NCI-H748 (cell line): Measurements from ENCODE around the gene DLEC1.

Experiments
- DNase-seq: peaks from one replicate; lab custom pipeline; 2025; ENCODE audit not compliant: unreplicated experiment; lab: John Stamatoyannopoulos, UW

Gene DLEC1

GRCh38 chr3:38105525-38105924 is 66.5 kb downstream of the DLEC1 start:
- DNase-seq, result no peak

DNA sequence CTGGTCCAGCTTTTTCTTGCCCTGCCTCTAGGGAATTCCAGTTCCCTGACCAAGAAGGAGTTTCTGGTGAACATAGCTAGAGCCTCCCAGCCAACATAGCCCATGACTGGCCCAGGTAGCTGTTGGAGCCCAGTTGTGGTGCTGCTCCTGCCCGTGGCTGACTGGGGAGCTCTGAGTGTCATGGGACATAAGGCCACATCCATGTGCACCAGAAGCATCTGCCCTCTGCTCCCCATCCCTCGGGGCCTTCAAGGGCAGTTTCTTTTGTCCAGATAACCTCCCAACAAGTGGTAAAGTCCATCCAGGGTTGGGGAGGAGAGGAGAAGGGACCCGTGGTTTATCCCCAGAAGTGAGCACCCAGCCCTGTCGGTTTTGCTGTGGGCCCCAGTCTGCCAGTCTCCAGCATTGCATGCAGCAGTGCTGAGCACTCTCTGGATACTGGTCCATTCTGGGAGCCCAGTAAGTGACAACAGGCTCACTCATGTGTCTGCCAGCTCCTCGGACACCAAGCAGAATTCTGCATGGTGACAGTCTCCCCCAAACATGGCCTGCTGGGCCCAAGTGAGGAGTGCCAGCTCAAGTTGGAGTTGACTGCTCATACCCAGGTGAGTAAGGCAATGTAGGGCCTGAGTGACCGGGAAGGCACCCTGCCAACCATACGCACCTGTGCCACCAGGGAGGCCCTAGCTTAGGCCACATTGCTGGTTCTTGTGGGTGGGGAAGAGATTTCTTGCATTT is 69.1 kb downstream of the DLEC1 start:
- no peak for DNase-seq

DNA sequence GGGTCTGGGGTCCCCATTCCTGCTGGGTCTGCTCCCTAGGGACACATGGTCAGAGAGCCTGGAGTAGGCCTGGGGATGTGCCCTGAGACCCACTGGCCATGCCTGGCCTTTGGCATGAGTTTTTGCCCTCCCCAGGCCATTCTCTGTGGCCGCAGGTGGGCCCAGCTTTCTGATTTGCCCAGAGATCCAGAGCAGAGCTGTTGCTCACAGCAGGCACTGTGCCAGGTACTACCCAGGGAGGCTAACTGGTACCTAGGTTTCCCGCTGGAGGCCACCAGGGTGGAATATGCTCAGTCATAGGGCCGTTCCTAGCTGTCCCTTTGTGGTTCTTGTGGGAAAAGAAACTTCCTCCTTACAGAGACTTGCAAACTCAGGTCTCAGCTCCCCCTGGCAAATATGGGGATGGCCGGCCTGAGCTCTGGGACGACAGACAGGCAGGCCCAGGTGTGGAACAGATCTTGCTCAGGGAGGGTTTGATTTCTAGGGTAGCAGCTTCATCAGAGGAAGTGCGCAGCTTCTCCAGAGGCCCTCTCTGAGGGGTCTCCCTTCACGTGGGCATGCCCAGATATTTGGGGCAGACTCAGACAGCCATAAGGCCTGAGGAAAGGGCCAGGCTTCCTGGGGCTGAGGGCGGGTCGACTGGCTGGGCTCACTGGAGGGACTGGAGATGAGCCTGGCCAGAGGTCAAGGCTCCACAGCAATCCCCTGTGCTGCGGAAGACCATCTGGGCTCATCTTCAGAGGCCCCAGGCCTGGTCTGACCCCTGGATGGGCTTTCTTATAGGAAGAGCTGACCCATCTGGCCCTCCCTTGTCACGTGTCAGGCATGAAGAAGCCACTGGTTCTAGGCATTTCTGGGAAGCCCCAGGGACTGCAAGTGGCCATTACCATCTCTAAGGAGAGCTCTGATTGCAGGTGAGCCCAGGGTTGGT is 69.9 kb downstream of the DLEC1 start:
- DNase-seq, result no peak

GRCh38 chr3:38109580-38110313 is 70.7 kb downstream of the DLEC1 start:
- DNase-seq, result no peak

- DNase-seq, result no peak
Observed at GRCh38 chr3:38110314-38111050, 71.5 kb downstream of the DLEC1 start.

- no peak for DNase-seq
Observed at GRCh38 chr3:38111201-38111600, 72.2 kb downstream of the DLEC1 start.

GRCh38 chr3:38111696-38112377 is 72.8 kb downstream of the DLEC1 start:
- DNase-seq, result no peak

- DNase-seq, result no peak
Observed at GRCh38 chr3:38112378-38112761, 73.4 kb downstream of the DLEC1 start.

GRCh38 chr3:38114052-38114874 is 75.3 kb downstream of the DLEC1 start:
- DNase-seq, result no peak

DNA sequence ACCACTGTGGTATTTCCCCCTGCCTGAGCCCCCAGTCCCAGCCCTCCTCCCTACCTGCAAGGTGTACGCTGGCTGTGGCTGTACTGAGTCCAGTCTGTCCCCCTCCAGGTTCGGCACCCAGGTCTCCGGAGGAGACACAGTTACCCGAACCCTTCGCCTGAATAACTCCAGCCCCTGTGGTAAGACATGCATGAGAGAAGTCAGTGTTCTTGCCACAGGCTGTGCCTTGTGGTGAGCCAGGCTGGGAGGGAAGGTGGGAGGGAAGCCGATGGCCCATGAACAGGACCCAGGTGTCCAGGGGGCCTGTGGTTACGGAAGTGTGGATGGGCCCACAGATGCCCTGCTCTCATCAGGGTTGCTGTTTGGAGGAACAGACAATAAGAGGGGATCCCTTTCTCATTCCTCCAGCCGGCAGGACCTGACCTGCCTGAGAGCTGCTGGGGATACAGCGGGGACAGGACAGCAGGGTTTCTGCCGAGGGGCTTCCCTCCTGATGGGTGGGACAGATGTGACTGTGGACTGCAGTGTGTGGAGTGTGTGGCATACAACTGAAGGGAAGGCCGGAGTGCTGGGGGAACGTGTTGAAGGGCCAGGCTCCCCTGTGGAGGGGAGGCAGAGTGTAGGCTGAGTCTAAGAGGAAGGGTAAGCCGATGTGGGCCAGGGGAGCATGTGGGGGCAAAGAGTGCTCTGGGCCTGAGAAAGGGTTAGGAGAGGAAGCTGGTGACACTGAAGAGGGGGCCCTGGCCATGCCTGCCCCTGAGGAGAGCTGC is 76.1 kb downstream of the DLEC1 start:
- DNase-seq, result no peak

- DNase-seq, result no peak
Observed at GRCh38 chr3:38115645-38116427, 76.8 kb downstream of the DLEC1 start.

DNA sequence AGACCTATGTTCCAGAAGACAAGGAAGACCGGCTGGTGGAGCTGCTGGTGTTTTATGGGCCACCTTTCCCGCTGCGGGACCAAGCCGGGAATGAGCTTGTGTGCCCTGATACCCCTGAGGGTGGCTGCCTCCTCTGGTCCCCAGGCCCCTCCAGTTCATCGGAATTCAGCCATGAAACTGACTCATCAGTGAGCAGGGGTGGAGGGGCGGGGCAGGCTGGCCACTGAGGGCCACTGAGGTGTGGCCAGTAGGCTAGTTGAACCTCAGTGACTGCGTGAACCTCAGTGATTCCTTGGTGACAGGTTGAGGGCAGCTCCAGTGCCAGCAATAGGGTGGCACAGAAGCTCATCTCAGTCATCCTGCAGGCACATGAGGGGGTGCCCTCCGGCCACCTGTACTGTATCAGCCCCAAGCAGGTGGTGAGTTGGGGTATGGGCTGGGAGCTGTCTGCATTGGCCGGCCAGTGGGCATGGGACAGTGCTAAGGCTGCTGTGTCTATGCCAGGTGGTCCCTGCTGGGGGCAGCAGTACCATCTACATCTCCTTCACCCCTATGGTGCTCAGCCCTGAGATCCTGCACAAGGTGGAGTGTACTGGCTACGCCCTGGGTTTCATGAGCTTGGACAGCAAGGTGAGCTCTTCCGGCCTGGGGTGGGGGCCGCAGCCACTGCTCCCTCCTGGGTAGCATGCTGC is 77.6 kb downstream of the DLEC1 start:
- DNase-seq, result no peak

- DNase-seq, result no peak
Observed at GRCh38 chr3:38117163-38117716, 78.2 kb downstream of the DLEC1 start.

DNA sequence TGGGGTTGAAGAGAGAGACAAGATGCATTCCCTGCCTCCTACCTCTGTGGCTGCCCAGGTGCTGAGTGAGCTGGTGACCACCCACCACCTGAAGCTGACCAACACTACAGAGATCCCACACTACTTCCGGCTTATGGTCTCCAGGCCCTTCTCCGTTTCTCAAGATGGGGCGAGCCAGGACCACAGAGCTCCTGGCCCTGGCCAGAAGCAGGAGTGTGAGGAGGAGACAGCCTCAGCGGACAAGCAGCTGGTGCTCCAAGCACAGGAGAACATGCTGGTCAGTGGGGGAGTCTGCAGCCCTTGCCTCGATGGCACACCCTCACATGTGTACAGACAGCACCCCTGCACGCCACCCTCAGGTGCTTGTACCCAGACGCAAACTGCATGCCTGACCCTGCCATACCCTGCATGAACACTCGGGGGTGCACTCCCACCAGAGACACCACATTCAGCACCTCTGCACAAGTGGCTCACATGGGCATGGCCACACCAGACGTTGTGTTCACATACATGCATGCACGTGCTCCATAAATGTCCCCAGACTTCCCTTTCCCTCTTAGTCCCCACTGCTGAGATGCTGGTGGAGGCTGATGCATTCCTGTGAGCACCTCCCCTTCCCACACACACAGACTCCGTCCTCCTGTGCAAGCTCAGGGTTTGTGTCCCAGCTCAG is 78.9 kb downstream of the DLEC1 start:
- DNase-seq, result peak; percentile 56

DNA sequence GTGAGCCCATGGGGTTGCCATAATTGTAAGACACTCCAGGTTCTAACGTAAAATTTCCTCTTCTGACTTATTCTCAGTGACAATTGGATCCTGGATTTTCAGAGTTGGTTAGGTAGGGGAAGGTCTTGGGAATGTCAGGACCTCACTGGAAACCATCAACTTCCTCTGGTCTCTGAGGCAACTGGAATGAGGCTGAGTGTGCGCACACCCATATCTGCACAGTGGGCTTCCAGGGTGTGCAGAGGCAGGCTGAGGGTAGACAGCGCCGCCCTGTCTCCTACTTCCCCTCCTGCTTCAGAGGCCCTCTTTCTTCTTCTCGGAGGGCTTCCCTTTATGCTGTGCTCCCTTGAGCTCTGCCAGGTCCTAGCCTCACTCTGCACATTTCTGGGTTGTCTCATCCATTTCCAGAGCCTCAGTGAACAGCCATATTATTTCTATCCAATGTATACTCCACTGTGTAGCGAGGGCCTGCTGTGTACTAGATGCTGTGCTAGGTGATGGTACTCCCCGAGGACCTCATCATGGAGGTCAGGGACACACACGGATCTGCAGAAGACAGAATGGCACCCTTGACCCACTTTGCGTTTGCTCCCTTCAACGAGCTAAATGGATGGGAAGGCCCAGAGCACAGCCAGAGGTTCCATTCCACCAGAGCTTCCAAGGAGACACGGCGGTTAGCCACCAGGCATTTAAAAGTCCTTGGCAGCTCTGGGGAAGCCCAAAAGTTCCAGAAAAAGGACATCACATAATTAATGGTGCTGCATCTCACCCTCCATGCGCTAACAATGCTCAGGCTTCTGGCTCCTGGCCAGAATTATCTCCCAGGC is 79.6 kb downstream of the DLEC1 start:
- no peak for DNase-seq

DNA sequence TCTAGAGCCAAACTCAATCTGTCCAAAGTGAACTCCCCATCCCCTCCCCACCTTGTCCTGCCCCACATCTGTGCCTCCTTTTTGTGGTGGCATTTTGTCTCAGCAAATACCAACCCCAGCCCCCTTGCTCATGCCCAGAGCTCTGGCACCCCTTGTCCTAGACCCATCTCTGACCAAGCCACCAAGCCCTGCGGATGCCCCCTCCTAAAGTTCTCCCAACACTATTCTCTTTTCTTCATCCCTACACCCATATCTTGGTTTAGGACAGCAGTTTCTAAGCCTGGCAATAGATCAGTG is 80.2 kb downstream of the DLEC1 start:
- no peak for DNase-seq
